GM21390 (cell line): ENCODE measurements around the gene DNAJA2.

Experiments used
- ATAC-seq: cut with Tn5 transposase; IDR thresholded peaks from one replicate; pipeline ENCODE4 v1.9.1; 2021; ENCODE audit not compliant: unreplicated experiment

Gene DNAJA2

DNA sequence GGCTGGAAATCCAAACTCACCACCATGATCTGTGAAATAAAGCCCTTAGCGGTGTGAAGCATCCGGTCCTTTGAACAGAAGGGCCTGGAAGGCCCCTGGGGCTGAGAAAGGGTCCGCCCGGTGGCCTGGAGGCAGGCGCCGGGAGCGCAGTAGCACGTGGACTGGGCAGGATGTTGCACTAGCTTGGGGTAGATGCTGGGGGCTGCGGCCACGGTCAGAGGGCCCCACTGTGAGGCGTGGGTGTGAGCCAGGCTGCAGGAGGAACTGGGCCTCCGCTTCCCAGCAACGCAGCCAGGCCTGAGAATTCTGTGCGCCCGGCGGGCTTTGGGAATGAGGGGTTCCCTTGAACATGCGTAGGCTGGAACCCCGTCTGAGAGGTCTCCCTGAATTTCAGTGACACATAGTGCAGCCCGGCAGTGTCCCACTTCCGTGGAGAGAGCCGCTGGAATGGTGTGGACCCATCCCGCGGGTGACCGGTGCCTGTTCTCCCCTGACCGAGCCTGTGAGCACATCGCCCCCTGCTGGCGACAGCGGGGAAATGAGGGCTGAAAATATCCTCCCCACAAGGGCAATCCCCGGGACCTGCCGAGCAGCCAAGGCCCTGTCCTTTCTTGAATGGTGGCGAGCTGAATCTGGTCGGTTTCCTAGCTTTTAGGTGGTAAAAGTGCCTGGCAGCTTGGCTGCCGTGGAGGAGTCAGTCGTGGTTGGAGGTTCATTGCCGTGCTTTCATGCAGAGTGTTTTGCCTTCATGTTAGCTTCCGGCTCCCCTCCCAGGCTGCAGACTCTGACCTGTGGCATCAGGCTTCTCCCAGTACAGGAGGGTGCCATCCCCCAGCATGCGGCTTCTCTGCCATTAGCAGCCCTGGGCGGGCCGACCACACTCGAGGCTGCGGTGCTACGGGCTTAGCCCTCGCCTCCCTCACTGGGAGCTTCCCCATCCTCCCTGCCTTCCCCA lies 43.8 kb downstream of the DNAJA2 start:
- peak; percentile 81 for ATAC-seq

DNA sequence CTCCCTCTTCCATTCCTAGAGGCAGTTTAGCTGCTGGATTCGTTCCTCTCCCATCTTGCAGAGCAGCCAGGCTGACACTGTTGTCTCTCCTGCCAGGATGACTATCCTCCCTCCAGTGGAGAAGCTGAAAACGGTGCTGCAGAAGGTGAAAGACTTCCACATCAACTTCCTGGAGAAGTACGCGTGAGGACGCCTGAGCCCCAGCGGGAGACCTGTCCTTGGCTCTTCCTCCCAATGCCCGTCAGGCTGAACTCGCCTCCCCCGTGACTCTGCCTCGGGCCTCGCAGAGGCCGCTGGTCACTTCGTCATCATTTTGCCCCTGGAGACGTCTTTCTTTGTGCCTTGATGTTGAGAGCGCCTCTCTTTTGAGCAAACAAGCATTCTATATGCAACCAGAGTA lies 44.7 kb downstream of the DNAJA2 start:
- no peak for ATAC-seq

DNA sequence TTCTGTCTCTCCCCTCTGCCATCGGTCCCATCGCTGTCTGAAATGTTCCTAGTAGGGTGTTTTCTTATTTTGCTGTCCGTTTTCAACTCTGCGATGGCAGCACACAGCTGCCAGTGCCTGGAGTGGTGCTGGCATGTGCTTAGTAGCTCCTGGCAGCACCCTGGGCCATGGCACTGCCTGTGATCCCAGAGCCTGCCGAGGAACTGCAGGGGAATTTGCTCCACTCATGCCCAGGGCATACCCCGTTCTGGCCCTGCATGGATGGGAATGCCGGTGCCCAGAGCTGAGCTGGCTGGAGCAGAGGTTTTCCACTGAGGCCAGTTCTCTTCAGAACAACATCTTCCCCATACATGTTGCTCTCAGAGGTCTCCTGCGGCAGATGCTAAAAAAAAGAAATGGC lies 46.2 kb downstream of the DNAJA2 start:
- ATAC-seq = no peak

DNA sequence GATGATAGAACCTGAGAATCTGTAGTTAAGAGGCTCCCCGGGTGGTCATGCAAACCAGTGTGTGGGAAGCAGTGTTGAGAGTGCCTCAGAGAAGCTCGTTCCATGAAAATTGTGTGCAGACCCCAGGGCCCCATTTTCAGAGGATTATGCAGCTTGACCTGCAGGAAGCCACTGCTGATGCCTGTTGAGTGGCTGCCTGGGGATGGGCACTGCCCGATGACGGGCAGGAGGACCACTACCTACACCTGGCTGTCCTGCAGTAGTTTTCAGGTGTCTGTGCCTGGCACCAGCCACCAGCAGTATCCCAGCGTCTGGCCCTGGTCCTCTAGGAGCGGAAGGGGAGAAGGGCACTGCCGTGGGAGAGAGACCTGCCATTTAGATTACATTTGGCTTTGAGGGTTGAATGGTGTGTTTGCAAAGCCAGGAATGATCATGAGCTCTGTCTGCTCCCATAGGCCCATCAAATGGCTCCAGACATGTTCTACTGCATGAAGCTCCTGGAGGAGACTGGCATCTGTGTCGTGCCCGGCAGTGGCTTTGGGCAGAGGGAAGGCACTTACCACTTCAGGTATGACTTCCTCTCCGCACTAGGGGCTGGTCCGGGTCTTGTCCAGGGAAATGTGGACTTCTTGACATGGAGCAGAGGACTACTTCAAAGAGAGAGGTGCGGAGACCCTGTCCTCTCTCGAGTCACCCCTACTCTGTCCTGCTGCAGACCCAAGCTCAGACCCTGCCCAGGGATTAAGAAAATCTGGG lies 46.8 kb downstream of the DNAJA2 start:
- ATAC-seq = no peak

DNA sequence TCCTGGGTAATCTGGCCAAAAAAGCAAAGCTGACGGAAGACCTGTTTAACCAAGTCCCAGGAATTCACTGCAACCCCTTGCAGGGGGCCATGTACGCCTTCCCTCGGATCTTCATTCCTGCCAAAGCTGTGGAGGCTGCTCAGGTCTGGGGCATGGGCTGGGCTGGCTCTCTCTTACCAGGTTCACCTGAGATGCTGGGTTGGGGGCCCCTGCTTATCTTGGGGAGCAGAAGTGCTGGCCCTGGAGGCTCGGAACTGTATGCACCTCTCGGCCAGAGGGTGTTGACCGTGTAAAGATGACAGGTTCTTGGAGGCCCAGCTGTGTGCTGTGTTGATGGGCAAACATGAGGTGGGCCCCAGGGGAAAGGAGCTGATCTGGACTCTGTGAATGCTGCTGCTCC lies 49.1 kb downstream of the DNAJA2 start:
- ATAC-seq = no peak

DNA sequence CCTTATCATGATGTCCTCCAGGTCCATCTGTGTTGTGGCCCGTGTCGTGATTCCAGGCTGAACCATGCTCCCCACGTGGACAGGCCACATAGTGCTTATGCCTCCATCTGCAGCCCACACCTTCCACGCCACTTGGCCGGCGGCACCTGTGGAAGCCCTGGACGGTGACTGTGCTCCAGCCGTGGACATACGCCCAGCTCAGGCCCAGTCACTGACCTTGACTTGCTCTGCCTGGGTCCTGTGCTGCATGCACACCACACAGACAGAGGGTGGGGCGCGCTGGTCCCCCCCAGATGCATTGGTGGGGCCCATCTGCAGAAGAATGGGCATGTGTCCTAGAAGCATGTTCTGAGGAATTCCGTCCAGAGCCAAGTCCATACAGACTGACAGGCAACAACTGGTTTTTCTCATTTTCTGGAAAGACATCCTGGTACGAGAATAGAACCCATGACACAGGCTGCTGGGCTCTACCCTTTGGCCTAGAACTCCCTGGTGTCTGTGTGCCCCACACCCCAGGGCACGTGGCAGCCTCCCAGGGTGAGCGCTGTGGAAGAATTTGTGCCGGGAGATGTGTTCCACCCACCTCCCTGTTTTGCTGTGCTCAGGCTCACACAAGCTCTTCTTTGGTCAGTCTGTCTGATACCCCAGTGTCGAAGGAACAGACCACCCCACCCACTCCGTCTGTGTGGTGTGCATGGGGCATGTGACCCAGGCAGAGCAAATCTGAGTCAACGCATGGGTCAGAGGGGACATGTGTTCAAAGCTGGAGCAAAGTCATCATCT lies 49.8 kb downstream of the DNAJA2 start:
- ATAC-seq = no peak

DNA sequence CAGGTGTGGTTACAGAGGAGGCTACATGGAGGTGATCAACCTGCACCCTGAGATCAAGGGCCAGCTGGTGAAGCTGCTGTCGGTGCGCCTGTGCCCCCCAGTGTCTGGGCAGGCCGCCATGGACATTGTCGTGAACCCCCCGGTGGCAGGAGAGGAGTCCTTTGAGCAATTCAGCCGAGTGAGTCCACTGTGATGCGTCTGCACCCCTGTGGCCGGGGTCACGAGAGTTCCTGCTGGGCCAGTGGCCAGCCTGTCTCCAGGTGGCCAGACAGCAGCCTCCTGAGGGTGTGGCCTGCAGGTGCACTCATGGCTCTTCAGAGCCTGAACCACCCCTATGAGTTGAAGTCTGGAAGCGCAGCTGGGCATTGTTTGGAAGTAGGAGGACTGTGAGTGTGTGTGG lies 51.2 kb downstream of the DNAJA2 start:
- ATAC-seq = no peak

DNA sequence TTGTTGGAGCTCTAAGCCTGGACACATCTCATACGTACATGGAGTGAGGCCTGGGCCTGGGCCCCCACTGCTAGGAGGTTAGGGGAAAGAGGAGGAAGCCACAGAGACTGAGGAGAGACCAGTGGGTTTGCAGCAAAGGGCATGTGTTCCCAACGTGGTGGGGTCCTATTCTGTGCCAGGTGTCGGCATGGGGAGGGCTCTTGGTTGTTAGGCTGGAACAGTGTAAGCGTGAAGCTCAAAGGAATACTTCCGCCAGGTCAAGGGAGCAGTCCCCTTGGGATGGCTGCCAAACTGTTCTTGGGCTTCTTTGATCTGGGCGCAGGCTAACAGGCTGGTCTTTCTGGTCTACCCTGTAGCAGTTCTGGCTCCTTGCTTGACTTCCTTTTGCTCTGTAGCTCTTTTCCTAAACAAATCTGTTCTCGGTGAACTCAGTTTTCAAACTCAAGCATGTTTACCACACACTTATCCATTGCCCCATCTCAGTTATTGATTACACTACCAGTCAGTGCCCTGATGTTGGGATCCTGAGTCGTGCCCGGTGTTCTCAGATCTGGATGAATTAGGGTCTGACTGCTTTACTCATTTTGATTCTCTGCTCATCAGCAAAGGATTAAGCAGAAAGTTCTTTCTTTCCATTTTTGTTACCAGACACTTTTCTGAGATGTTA lies 52.9 kb downstream of the DNAJA2 start:
- no peak for ATAC-seq

DNA sequence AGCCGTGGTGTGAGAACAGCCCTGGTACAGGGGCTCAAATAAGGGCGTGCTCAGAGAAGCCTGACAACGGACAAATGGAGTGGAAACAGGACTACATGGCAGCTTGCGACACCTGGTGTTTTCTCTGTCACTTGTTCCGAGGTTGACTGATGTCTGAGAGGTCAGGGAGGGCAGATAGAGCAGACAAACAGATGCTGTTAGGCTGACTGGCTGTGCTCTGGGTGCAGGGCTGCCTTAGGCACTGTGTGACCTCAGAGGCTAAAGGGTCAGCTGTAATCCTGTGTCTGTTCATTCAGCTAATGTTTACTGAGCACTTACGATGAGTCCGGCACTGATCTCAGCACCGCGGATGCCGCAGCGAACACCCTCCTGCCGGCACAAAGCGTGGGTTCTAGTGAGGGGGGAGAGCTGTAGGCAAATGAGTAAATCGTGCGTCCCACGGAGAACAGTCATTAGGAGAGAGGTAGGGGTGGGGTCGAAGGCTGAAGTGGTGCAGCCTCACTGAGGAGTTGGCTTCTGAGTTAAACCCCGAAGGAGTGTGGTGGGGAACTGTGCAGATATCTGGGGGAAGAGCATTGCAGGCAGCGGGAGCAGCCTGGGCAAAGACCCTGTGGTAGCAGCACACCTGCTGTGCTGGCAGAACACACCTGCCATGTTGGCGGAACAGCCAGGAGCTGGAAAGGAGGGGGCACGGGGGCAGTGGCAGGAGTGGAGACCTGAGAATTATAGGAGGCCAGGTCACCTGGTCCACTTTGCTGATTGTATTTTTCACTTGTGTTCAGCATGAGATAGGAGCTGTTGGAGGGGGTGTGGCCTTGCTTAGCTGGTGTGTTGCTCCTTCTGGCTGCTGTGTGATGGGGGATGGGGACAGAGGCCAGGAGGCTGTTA lies 54.3 kb downstream of the DNAJA2 start:
- peak; percentile 90 for ATAC-seq

DNA sequence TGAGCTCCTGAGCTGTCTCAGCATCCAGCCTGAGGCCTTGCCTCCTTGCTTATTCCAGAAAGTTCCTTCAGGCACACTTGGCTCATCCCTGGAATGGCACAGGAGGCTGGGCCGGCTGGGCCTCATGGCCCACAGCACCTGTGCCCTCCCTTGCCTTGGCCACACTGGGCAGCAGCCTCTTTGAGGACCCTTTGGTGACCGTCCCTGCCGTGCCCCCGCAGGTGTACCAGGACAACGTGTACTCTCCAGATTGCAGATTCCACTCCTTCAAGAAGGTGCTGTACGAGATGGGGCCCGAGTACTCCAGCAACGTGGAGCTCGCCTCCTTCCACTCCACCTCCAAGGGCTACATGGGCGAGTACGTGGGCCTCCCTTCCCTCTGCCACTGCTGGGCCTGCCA lies 55.1 kb downstream of the DNAJA2 start:
- ATAC-seq = no peak

DNA sequence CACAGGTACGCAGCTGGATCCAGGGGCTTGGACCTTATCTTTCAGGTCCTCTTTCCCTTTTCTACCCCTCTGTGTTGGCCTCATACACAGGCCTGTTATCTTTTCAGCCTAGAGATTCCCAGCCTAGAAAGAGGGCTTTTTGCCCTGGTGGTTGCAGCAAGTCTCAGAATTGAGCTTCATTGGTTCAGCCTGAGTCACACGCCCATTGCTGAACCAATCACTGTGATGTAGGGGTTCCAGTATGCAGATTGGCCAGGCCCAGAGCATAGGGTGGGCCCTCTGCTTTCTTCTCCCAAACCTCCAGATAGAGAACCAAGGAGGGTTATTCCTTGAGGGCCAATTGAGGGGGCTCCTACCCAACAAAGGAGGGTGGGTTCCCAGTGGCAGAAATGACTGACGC lies 56.5 kb downstream of the DNAJA2 start:
- no peak for ATAC-seq

DNA sequence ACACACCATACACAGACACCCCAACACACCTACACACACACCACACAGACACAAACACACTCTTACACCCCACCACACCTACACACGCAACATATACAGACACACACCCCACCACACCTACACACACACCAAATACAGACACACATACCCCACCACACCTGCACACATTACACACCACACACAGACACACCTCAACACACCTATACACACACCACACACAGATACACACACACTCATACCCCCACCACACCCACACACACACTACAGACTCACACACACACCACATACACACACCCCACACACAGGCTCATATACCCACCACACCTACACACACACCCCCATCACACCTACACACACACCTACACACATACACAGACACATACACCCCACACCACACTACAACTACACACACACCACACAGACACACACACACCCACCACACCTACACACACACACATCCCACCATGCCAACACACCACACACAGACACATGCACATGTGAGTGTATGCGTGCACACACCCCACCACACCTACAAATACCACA lies 57.9 kb downstream of the DNAJA2 start:
- ATAC-seq = no peak

DNA sequence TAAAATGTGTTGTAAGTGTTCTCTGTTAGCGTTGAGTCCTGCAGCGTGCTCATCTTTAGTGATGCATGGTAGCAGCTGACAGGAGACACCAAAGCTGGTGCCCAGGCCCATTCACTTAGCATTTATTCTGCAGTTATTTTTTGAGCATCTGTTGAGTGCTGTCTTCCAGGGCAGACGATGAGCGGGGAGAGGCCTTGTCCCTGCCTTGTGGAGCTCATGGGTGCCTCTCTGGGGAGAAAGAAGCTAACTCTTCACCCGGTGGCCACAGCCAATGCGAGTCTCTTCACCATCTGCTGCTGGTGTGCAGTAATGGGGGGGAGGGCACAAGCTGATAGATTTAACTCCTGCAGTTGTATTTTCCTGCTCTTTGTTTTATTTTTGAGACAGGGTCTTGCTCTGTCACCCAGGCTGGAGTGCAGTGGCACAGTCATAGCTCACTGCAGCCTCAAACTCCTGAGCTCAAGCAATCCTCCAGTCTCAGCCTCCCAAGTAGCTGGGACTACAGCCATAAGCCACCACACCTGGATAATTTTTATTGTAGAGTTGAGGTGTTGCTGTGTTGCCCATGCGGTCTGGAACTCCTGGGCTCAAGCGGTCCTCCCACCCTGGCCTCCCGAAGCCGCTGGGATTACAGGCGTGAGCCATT lies 58.8 kb downstream of the DNAJA2 start:
- ATAC-seq = no peak

DNA sequence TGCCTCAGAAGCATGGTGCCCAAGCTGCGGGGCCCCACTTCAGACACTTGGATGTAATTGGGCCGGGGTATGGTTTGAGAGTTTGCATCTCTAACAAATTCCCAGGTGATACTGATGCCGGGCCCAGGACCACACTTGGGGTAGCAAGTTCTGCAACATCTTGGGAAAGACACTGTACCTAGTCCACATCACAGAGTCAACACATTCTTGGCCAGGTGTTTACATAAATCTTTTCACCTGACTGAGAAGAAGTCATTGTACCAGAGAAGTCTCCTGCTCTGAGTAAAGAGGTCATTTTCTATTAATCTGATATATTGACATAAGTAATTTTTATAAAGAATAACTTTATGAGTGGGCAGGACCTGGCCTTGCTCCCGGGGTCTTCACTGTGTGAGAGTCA lies 61.8 kb downstream of the DNAJA2 start:
- ATAC-seq = no peak

DNA sequence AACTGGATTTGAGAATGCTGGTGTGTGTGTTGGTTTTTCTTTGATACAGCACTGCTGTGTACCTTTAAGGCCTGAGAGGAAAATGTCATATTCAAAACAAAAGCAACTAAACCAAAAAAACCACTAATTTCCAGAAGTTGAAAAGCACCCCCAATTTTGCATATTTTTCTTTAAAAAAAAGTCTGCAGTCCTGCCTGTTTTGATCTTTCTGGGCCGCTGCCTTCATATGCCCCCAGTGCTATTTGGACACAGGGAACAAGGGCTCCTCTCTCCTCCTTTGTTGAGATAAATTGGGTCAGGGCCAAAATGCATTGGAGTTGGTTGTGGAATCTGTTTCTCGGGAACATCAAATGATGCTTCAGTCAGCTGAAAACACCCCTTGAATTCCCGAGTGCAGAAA lies 62.4 kb downstream of the DNAJA2 start:
- peak; percentile 69 for ATAC-seq

DNA sequence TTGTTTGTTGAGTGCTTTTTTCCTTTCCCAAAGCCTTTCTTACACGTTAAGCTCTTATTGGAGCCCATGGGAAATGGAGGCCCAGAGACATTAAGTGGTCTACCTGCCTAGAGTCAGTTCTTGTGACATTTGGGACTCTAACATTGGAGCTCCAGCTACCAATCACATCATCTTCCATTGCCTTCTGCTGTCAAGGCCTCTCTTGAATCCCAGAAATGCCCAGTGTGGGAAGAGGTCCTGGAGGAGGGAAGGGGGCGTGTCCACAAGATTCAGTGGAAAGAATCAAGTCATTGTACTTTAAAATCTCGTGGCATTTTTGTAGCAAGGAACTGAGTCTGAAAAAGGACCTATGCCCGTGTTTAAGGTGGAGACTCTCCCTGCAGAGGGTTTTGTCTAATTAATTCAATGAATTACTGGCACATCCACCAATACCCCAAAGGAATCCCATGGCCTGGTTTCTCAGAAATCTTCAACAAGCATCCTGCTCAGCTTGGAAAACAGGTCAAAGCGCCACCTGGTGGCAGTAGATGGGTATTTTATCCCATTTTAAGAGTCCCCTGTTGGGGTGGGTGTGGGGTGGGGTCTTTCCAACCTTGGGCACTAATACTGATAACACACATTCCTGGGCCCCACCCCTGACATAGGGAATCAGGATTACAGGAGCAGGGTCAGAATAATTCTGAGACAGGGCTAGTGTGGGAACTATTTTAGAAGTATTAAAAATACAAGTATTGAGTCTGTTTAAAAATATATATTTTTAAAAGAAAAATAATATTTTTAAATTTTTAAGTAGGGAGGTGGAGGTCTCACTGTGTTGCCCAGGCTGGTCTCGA lies 64.7 kb downstream of the DNAJA2 start:
- ATAC-seq = no peak

DNA sequence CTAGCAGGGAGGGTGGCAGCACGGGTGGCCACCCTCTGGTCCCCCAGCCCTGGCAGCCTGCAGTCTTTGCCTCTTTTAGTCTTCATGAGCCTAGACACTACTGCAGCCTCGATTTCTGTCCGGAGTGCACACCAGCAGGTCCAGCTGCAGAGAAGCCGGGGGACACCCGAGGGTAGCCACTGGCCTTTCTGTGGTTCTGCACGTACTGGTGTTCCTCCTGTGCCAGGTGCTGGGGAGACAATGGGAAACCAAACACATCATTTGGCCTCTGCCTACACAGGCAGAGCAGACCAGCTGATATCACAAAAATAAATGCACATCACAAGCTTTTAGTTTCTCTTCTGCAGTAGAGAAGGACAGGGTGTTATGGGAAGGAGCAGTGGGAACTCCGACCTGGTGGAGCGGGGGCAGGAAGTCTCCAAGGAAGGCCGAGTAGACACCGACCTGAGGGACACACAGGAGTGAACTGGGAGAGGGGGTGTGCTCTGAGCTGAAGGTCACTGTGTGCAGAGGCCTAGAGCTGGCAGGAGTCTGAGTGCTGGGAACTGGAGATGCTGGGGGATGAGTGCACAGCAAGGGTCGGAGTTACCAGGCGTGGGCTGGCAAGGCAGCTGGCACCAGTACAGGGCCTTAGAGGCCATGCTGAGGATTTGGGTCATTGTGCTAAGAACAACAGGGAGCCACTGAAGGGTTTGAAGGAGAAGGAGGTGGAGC lies 66.3 kb downstream of the DNAJA2 start:
- no peak for ATAC-seq
